Astrocyte (in vitro differentiated cells and primary cell): ENCODE measurements around the gene REEP3. TPM values are rescaled to one million over a fixed set of nuclear protein-coding genes. Genes with fewer than 3 reads are reported as not detected.

Experiments used
- DNase-seq: peaks from one replicate; pipeline ENCODE4 v3.0.0-alpha.2; 2010; ENCODE audit warnings: low read depth
- FAIRE-seq: peaks from 2 replicates; lab custom pipeline; 2011; peaks lifted over from hg19 to GRCh38; lab: Jason Lieb, UNC
- H2AFZ ChIP-seq: 2 replicates; pipeline ENCODE4 v1.6.0; 2012; ENCODE audit warnings: low read depth, low read length, inconsistent platforms
- H3K27ac ChIP-seq: 2 replicates; pipeline ENCODE4 v1.5.1; 2011; ENCODE audit warnings: low read depth, low read length, inconsistent platforms
- H3K27me3 ChIP-seq: 2 replicates; pipeline ENCODE4 v1.6.0; 2011; ENCODE audit warnings: low read length, inconsistent platforms; ENCODE audit not compliant: insufficient read depth
- H3K36me3 ChIP-seq: 2 replicates; pipeline ENCODE4 v1.5.1; 2011; ENCODE audit warnings: low read length, inconsistent platforms; ENCODE audit not compliant: insufficient read depth
- H3K4me1 ChIP-seq: 2 replicates; pipeline ENCODE4 v1.5.1; 2011; ENCODE audit warnings: low read length, inconsistent platforms; ENCODE audit not compliant: insufficient read depth
- H3K4me2 ChIP-seq: 2 replicates; pipeline ENCODE4 v1.6.0; 2012; ENCODE audit warnings: low read length, inconsistent platforms
- H3K4me3 ChIP-seq: 2 replicates; pipeline ENCODE4 v1.5.1; 2011; ENCODE audit warnings: low read depth, mild to moderate bottlenecking, low read length, inconsistent platforms; ENCODE audit not compliant: insufficient read depth
- H3K79me2 ChIP-seq: 2 replicates; pipeline ENCODE4 v1.6.0; 2012; ENCODE audit warnings: mild to moderate bottlenecking, low read length, inconsistent platforms; ENCODE audit not compliant: insufficient read depth
- H3K9ac ChIP-seq: 2 replicates; pipeline ENCODE4 v1.6.0; 2012; ENCODE audit warnings: mild to moderate bottlenecking, low read length, inconsistent platforms
- H3K9me3 ChIP-seq: 2 replicates; pipeline ENCODE4 v1.5.1; 2012; ENCODE audit warnings: low read depth, mild to moderate bottlenecking, low read length, inconsistent platforms; ENCODE audit not compliant: insufficient read depth
- H4K20me1 ChIP-seq: 2 replicates; pipeline ENCODE4 v1.6.0; 2012; ENCODE audit warnings: low read length, inconsistent platforms; ENCODE audit not compliant: insufficient read depth
- H3K27ac Mint-ChIP-seq: one replicate; pipeline ENCODE4 v1.8.0; 2021; ENCODE audit warnings: mild to moderate bottlenecking, mixed read lengths; ENCODE audit not compliant: unreplicated experiment
- H3K27me3 Mint-ChIP-seq: one replicate; pipeline ENCODE4 v1.8.0; 2021; ENCODE audit warnings: low read depth, mixed read lengths; ENCODE audit not compliant: unreplicated experiment
- H3K36me3 Mint-ChIP-seq: one replicate; pipeline ENCODE4 v1.8.0; 2021; ENCODE audit warnings: low read depth, mixed read lengths; ENCODE audit not compliant: unreplicated experiment
- H3K4me1 Mint-ChIP-seq: one replicate; pipeline ENCODE4 v1.8.0; 2021; ENCODE audit warnings: low read depth, mixed read lengths; ENCODE audit not compliant: unreplicated experiment
- H3K4me3 Mint-ChIP-seq: one replicate; pipeline ENCODE4 v1.8.0; 2021; ENCODE audit warnings: mild to moderate bottlenecking, moderate library complexity, mixed read lengths; ENCODE audit not compliant: unreplicated experiment
- H3K9me3 Mint-ChIP-seq: one replicate; pipeline ENCODE4 v1.8.0; 2021; ENCODE audit warnings: mild to moderate bottlenecking, mixed read lengths; ENCODE audit not compliant: unreplicated experiment
- CTCF ChIP-seq: IDR thresholded peaks from 2 replicates; pipeline ENCODE4 v1.5.1; 2011; ENCODE audit warnings: low read depth, mild to moderate bottlenecking, inconsistent platforms, low read length, moderate library complexity; ENCODE audit not compliant: insufficient read depth
- EZH2 ChIP-seq: IDR thresholded peaks from 2 replicates; pipeline ENCODE4 v1.6.1; 2012; ENCODE audit warnings: mild to moderate bottlenecking, low read length, inconsistent platforms; ENCODE audit not compliant: insufficient read depth
- total RNA-seq: library from RNA; stranded (reverse); gene quantifications from 2 replicates; pipeline ENCODE4 v1.2.1, GENCODE V29; 2021

Gene REEP3
- total RNA-seq, 1 donor from 2014 or later, result 44.6 TPM

GRCh38 chr10:63493004-63493403, 28.2 kb upstream of the REEP3 start:
- no peak overlapping the region for H3K27ac Mint-ChIP-seq
- Histone ChIP-seq H3K27ac (no peak overlapping the region), H3K9me3 (peaks cover 3% of the 10 kb centered on the region), H3K9ac (no peak overlapping the region), H3K27me3 (no peaks in the 10 kb centered on the region), H2AFZ (no peak overlapping the region), H3K36me3 (no peaks in the 10 kb centered on the region), H4K20me1 (peaks cover 23% of the 10 kb centered on the region), H3K4me3 (no peak overlapping the region), H3K79me2 (peaks cover 84% of the 10 kb centered on the region), H3K4me1 (no peaks in the 10 kb centered on the region), H3K4me2 (no peak overlapping the region)
- peaks cover 11% of the 10 kb centered on the region for H3K4me1 Mint-ChIP-seq
- TF ChIP-seq CTCF (no peak), EZH2 (no peak)
- DNase-seq, result no peak
- H3K36me3 Mint-ChIP-seq, result no peaks in the 10 kb centered on the region
- H3K27me3 Mint-ChIP-seq, result no peaks in the 10 kb centered on the region
- H3K4me3 Mint-ChIP-seq, result no peak overlapping the region
- peak; percentile 56 for FAIRE-seq
- H3K9me3 Mint-ChIP-seq, result no peaks in the 10 kb centered on the region

- no peak overlapping the region for H3K27ac ChIP-seq
- FAIRE-seq (no peak), DNase-seq (no peak)
- H3K36me3 ChIP-seq, result no peaks in the 10 kb centered on the region
- Mint-ChIP-seq H3K9me3 (no peaks in the 10 kb centered on the region), H3K4me3 (no peak overlapping the region), H3K4me1 (peaks cover 11% of the 10 kb centered on the region), H3K27me3 (no peaks in the 10 kb centered on the region), H3K27ac (no peak overlapping the region), H3K36me3 (no peaks in the 10 kb centered on the region)
- TF ChIP-seq EZH2, result no peak
- no peak for TF ChIP-seq CTCF
- H3K9ac ChIP-seq, result no peak overlapping the region
- H2AFZ ChIP-seq, result no peak overlapping the region
- H3K79me2 ChIP-seq, result peaks cover 86% of the 10 kb centered on the region
- peaks cover 22% of the 10 kb centered on the region for H4K20me1 ChIP-seq
- H3K4me1 ChIP-seq, result no peaks in the 10 kb centered on the region
- H3K4me3 ChIP-seq, result no peak overlapping the region
- peaks cover 1% of the 10 kb centered on the region for H3K9me3 ChIP-seq
- no peaks in the 10 kb centered on the region for H3K27me3 ChIP-seq
- no peak overlapping the region for H3K4me2 ChIP-seq
Measured at GRCh38 chr10:63494951-63495350, 26.2 kb upstream of the REEP3 start.

- Mint-ChIP-seq H3K9me3 (no peaks in the 10 kb centered on the region), H3K4me3 (no peak overlapping the region), H3K27ac (no peak overlapping the region), H3K4me1 (peaks cover 9% of the 10 kb centered on the region), H3K27me3 (no peaks in the 10 kb centered on the region), H3K36me3 (no peaks in the 10 kb centered on the region)
- H3K27me3 ChIP-seq, result no peaks in the 10 kb centered on the region
- no peaks in the 10 kb centered on the region for H3K4me1 ChIP-seq
- DNase-seq (no peak), FAIRE-seq (no peak)
- peaks cover 89% of the 10 kb centered on the region for H3K79me2 ChIP-seq
- peaks cover 28% of the 10 kb centered on the region for H4K20me1 ChIP-seq
- no peaks in the 10 kb centered on the region for H3K9me3 ChIP-seq
- H3K4me2 ChIP-seq, result no peak overlapping the region
- no peak overlapping the region for H3K27ac ChIP-seq
- TF ChIP-seq CTCF (no peak), EZH2 (no peak)
- no peak overlapping the region for H2AFZ ChIP-seq
- H3K9ac ChIP-seq, result no peak overlapping the region
- no peaks in the 10 kb centered on the region for H3K36me3 ChIP-seq
- H3K4me3 ChIP-seq, result no peak overlapping the region
Measured at GRCh38 chr10:63496561-63496960, 24.6 kb upstream of the REEP3 start.
